Measurements from ENCODE around the gene IQCK. TPM values are rescaled to one million over a fixed set of nuclear protein-coding genes. Genes with fewer than 3 reads are reported as not detected.

IQCK gene
- polyA plus RNA-seq, 2 of the 4 experiments (the other 2 are of a cell fraction) = 10.3 to 15.6 TPM

- FAIRE-seq = no peak
- TF ChIP-seq GATA3 (IDR thresholded peaks at IDR 0.05; ENCODE audit: borderline replicate concordance) (no peak), TFCP2L1 (CRISPR knock-in tag; IDR thresholded peaks at IDR 0.05) (no peak), ZSCAN20 (CRISPR knock-in tag; IDR thresholded peaks at IDR 0.05) (no peak), NFE2L2 (conservative IDR thresholded peaks at IDR 0.05; ENCODE audit: low read length) (no peak), POLR2A (IDR thresholded peaks at IDR 0.05; ENCODE audit: low read length) (no peak), HOXB5 (CRISPR knock-in tag; IDR thresholded peaks at IDR 0.05) (no peak), CEBPB (IDR thresholded peaks at IDR 0.05) (no peak), TP53 (CRISPR knock-in tag; IDR thresholded peaks at IDR 0.05) (no peak), HOXA7 (CRISPR knock-in tag; IDR thresholded peaks at IDR 0.05) (no peak), ZFP36 (IDR thresholded peaks at IDR 0.05; ENCODE audit: borderline replicate concordance, partially characterized antibody) (no peak), EHMT2 (IDR thresholded peaks at IDR 0.05; ENCODE audit: low read depth) (no peak), ESRRA (IDR thresholded peaks at IDR 0.05; ENCODE audit: borderline replicate concordance, low read length) (no peak), MYC (IDR thresholded peaks at IDR 0.05; ENCODE audit: borderline replicate concordance, low read length) (no peak), HDAC2 (IDR thresholded peaks at IDR 0.05) (no peak), HOXB13 (CRISPR knock-in tag; IDR thresholded peaks at IDR 0.05; ENCODE audit: low read depth) (no peak), ELK1 (IDR thresholded peaks at IDR 0.05; ENCODE audit: low read depth, low read length) (no peak)
- Histone ChIP-seq H3K27ac (no peak overlapping the region), H3K4me3 (no peak overlapping the region), H3K4me2 (no peak overlapping the region), H3K9me3 (no peaks in the 10 kb centered on the region), H3K4me1 (peaks cover 22% of the 10 kb centered on the region)
- ChIA-PET POLR2A (no interaction called here), CTCF (interaction anchor here (1.3 to 1.6 kb wide), 2 partner anchors 11 to 142 kb away, joined by 3 to 4 read pairs; no protein-coding TSS in a partner anchor)
- no peak for ATAC-seq
- DNase-seq (ENCODE audit: low read depth in 1 of 2, low spot score in 1 of 2) = no peak
These were observed 25.7 kb downstream of the IQCK start for GRCh38 chr16:19743816-19744159.

DNA sequence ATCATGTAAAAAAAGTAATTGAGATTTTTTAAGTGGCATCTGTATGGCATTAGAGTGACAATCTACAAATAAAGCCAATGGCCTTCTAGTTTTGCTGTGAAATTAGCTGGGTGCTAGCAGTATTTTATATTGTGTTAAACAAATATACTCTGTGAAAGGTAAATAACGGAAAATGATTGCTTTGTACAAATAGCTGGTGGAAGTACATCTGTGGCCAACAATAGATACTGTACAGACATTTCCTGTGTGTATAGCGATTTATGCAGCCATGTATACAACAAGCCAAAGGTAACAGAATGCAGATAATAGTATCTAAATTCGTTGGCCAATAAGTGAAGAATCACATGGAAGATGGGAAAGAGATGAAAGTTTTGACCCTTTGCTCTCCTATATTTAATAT is 26.6 kb downstream of the IQCK start:
- CTCF ChIA-PET = interaction anchor here (1.3 kb wide), 1 partner anchor 12 kb away, joined by 4 read pairs; no protein-coding TSS in a partner anchor
- DNase-seq (ENCODE audit: low read depth in 1 of 2, low spot score in 1 of 2) (no peak), ATAC-seq (no peak), FAIRE-seq (no peak)
- Histone ChIP-seq H3K27ac (no peak overlapping the region), H3K4me1 (peaks cover 25% of the 10 kb centered on the region), H3K4me3 (no peak overlapping the region), H3K9me3 (no peaks in the 10 kb centered on the region), H3K4me2 (0 out of 3 replicates have a peak overlapping the region, but pooled peaks have one; percentile 13)
- 30% methylated on average over 3 of the region's 3 CpGs for WGBS (ENCODE audit: missing lambda C conversion rate)
- POLR2A ChIA-PET = no interaction called here
- no peak for TF ChIP-seq EP300 (IDR thresholded peaks at IDR 0.05)
- TF ChIP-seq JUNB (IDR thresholded peaks at IDR 0.05) = no peak
- TF ChIP-seq, protein P1, sequence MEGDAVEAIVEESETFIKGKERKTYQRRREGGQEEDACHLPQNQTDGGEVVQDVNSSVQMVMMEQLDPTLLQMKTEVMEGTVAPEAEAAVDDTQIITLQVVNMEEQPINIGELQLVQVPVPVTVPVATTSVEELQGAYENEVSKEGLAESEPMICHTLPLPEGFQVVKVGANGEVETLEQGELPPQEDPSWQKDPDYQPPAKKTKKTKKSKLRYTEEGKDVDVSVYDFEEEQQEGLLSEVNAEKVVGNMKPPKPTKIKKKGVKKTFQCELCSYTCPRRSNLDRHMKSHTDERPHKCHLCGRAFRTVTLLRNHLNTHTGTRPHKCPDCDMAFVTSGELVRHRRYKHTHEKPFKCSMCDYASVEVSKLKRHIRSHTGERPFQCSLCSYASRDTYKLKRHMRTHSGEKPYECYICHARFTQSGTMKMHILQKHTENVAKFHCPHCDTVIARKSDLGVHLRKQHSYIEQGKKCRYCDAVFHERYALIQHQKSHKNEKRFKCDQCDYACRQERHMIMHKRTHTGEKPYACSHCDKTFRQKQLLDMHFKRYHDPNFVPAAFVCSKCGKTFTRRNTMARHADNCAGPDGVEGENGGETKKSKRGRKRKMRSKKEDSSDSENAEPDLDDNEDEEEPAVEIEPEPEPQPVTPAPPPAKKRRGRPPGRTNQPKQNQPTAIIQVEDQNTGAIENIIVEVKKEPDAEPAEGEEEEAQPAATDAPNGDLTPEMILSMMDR (IDR thresholded peaks at IDR 0.05) = no peak
- TF ChIP-seq MYC (IDR thresholded peaks at IDR 0.05; ENCODE audit: borderline replicate concordance, low read length) = no peak
- no peak for TF ChIP-seq RCOR1 (IDR thresholded peaks at IDR 0.05; ENCODE audit: low read depth, low read length)
- no peak for TF ChIP-seq RAD21 (conservative IDR thresholded peaks at IDR 0.05 in 1 of 2, IDR thresholded peaks at IDR 0.05 in 1 of 2)
- TF ChIP-seq BHLHE40 (IDR thresholded peaks at IDR 0.05; ENCODE audit: low read depth, low read length) = no peak
- TF ChIP-seq ATOH8 (CRISPR knock-in tag; IDR thresholded peaks at IDR 0.05; ENCODE audit: low read depth) = no peak
- no peak for TF ChIP-seq CHD4 (IDR thresholded peaks at IDR 0.05; ENCODE audit: borderline replicate concordance)
- no peak for TF ChIP-seq ZC3H11A (IDR thresholded peaks at IDR 0.05)
- no peak for TF ChIP-seq CEBPB (IDR thresholded peaks at IDR 0.05)
- TF ChIP-seq RARB (CRISPR knock-in tag; IDR thresholded peaks at IDR 0.05) = no peak

All from A549 (cell line).